Measurements from ENCODE around the gene CHORDC1. TPM values are rescaled to one million over a fixed set of nuclear protein-coding genes. Genes with fewer than 3 reads are reported as not detected.
"Not testable (repeated sequence)": the region's sequence is repeated elsewhere in the genome, so short reads cannot be mapped to it uniquely, and the experiment has no call there.

Gene CHORDC1
- total RNA-seq, 3 donors from 2014 or later = 18.1 to 37.6 (median 20.7) TPM

GRCh38 chr11:90251599-90251998, 28.8 kb upstream of the CHORDC1 start:
- Histone ChIP-seq H3K9me3 (no peaks in the 10 kb centered on the region), H3K4me3 (no peak overlapping the region), H3K36me3 (ENCODE audit: low read depth) (no peaks in the 10 kb centered on the region), H3K4me1 (ENCODE audit: low read depth) (no peaks in the 10 kb centered on the region)
- intact Hi-C loops (cut with DNase I, micrococcal nuclease) = no loop called here
- TF ChIP-seq, protein P1, sequence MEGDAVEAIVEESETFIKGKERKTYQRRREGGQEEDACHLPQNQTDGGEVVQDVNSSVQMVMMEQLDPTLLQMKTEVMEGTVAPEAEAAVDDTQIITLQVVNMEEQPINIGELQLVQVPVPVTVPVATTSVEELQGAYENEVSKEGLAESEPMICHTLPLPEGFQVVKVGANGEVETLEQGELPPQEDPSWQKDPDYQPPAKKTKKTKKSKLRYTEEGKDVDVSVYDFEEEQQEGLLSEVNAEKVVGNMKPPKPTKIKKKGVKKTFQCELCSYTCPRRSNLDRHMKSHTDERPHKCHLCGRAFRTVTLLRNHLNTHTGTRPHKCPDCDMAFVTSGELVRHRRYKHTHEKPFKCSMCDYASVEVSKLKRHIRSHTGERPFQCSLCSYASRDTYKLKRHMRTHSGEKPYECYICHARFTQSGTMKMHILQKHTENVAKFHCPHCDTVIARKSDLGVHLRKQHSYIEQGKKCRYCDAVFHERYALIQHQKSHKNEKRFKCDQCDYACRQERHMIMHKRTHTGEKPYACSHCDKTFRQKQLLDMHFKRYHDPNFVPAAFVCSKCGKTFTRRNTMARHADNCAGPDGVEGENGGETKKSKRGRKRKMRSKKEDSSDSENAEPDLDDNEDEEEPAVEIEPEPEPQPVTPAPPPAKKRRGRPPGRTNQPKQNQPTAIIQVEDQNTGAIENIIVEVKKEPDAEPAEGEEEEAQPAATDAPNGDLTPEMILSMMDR (IDR thresholded peaks at IDR 0.05) = no peak
- DNase-seq (no peak), ATAC-seq (no peak)

DNA sequence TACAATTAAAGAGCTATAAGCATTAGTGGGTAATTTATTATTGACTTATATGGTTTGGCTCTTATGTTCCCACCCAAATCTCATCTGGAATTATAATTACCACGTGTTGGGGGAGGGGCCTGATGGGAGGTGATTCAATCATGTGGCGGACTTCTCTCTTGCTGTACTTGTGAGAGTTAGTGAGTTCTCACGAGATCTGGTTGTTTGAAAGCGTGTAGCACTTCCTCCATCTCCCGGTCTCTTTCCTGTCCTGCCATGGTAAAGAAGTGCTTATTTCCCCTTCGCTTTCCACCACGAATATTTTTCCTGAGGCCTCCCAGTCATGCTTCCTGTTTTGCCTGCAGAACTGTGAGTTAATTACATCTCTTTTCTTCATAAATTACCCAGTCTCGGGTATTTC, 28.1 kb upstream of the CHORDC1 start:
- no peaks in the 10 kb centered on the region for H3K36me3 ChIP-seq (ENCODE audit: low read depth)
- TF ChIP-seq, protein P1 (IDR thresholded peaks at IDR 0.05) = no peak
- DNase-seq (no peak), ATAC-seq (no peak)
- no peaks in the 10 kb centered on the region for H3K4me1 ChIP-seq (ENCODE audit: low read depth)
- H3K9me3 ChIP-seq = no peaks in the 10 kb centered on the region
- intact Hi-C loops (cut with DNase I, micrococcal nuclease) = no loop called here
- no peak overlapping the region for H3K4me3 ChIP-seq

DNA sequence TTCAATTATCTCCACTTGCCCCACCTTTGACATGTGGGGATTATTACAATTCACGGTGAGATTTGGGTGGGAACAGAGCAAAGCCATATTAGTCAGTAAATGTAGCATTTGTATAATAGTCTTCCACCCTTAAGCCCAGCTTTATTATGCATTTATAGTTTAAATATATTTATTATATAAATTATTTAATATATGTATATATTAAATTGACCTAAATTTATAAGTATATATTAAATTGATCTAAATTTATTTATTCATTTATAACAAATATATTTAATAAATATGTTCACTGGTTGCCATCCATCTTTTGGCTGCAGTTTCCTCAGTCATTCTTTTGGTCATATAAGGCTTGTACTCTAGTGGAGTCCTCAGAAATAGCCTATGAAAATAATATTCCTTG, 23.6 kb upstream of the CHORDC1 start:
- DNase-seq = no peak
- TF ChIP-seq, protein P1 (IDR thresholded peaks at IDR 0.05) = no peak

DNA sequence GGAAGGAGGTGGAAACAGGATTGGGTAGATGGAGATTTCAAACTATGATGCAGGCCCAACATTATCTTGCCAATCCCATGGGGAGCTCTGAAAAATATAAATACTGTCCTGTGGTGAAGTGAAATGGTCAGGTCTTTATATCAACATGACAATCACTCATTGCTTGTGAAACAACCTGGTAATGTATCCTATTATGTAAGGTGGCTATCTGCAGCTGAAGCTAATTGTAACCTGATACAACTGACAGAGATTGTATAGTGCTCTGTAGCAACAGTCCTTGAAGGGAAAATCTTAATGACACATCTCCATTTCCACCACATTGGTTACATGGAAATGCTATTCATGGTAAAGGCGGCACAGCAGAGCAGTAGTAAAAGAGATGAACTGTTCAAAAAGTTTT, 20.7 kb upstream of the CHORDC1 start:
- Histone ChIP-seq H3K4me3 (no peak overlapping the region), H3K9me3 (no peaks in the 10 kb centered on the region), H3K36me3 (ENCODE audit: low read depth) (no peaks in the 10 kb centered on the region), H3K4me1 (ENCODE audit: low read depth) (no peaks in the 10 kb centered on the region)
- ATAC-seq = no peak
- intact Hi-C loops (cut with DNase I, micrococcal nuclease) = no loop called here
- TF ChIP-seq, protein P1 (IDR thresholded peaks at IDR 0.05) = no peak
- no peak for DNase-seq

More for the DNA sequence above, 23.6 kb upstream of the CHORDC1 start:
- Histone ChIP-seq H3K4me1 (ENCODE audit: low read depth) (no peaks in the 10 kb centered on the region), H3K36me3 (ENCODE audit: low read depth) (no peaks in the 10 kb centered on the region), H3K9me3 (no peaks in the 10 kb centered on the region), H3K4me3 (no peak overlapping the region)
- ATAC-seq = no peak
- intact Hi-C loops (cut with DNase I, micrococcal nuclease) = no loop called here

DNA sequence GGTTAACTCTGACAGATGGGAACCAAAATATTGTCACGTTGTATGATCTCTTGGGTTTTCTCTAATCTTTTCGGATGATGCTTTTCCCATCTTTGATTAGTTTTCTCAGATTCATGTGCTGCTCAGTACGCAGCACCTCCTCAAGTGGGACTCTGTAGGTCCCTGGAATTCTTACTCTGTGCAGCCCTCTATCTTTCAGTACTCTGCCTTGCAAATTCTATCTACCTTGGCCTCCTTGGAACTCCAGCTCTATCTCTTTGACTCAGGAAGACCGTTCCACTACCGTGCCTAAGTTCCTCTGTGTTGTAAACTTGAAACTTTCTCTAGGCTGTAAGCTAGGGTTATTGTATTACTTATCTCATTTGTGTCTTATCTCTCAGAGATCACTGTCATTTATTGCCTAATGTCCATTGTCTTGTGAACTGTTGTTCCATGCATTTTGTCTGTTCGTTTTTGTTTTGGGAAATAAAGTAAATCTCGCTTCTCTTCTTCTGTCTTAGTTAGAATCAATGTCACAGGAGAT, 20.1 kb upstream of the CHORDC1 start:
- Histone ChIP-seq H3K9me3 (no peaks in the 10 kb centered on the region), H3K4me1 (ENCODE audit: low read depth) (no peaks in the 10 kb centered on the region), H3K4me3 (no peak overlapping the region), H3K36me3 (ENCODE audit: low read depth) (no peaks in the 10 kb centered on the region)
- no peak for ATAC-seq
- no peak for DNase-seq
- intact Hi-C loops (cut with DNase I, micrococcal nuclease) = no loop called here
- TF ChIP-seq, protein P1 (IDR thresholded peaks at IDR 0.05) = no peak

GRCh38 chr11:90241414-90241813, 18.6 kb upstream of the CHORDC1 start:
- H3K4me3 ChIP-seq = no peak overlapping the region
- no peaks in the 10 kb centered on the region for H3K4me1 ChIP-seq (ENCODE audit: low read depth)
- DNase-seq (no peak), ATAC-seq (no peak)
- TF ChIP-seq, protein P1 (IDR thresholded peaks at IDR 0.05) = no peak
- intact Hi-C loops (cut with DNase I, micrococcal nuclease) = no loop called here
- no peaks in the 10 kb centered on the region for H3K36me3 ChIP-seq (ENCODE audit: low read depth)
- H3K9me3 ChIP-seq = no peaks in the 10 kb centered on the region

DNA sequence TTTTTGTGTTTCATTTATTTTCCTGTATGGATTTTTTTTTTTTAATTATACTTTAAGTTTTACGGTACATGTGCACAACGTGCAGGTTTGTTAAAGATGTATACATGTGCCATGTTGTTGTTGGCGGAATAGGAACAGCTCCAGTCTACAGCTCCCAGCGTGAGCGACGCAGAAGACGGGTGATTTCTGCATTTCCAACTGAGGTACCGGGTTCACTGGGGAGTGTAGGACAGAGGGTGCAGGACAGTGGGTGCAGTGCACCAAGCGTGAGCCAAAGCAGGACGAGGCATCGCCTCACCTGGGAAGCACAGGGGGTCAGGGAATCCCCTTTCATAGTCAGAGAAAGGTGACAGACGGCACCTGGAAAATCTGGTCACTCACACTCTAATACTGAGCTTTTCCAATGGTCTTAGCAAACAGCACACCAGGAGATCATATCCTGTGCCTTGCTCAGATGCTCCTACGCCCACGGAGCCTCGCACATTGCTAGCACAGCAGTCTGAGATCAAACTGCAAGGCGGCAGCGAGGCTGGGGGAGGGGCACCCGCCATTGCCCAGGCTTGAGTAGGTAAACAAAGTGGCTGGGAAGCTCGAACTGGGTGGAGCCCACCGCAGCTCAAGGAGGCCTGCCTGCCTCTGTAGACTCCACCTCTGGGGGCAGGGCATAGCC, 17.3 kb upstream of the CHORDC1 start:
- DNase-seq; H3K9me3 ChIP-seq; ATAC-seq; intact Hi-C loops (cut with DNase I, micrococcal nuclease); H3K36me3 ChIP-seq (ENCODE audit: low read depth); H3K4me1 ChIP-seq (ENCODE audit: low read depth); H3K4me3 ChIP-seq: not testable (repeated sequence)

All from mucosa of descending colon (tissue), 3 donors.